Common myeloid progenitor, CD34-positive (primary cell): Measurements from ENCODE around the gene TSEN2.

Experiments
- CTCF ChIA-PET: fragments of 350-600 bp; sonication (Branson Sonifier 250); formaldehyde crosslinking; loops from one replicate; lab custom pipeline; 2021; ENCODE audit warnings: antibody characterized with exemption; lab: Charles Lee
- POLR2A ChIA-PET: fragments of 350-600 bp; sonication (Branson Sonifier 250); formaldehyde crosslinking; loops from one replicate; lab custom pipeline; 2021; ENCODE audit warnings: antibody characterized with exemption; lab: Charles Lee
- DNase-seq, 3 donors: peaks; one replicate each; pipeline versions ENCODE4 v3.0.0 to v3.0.0-alpha.2; 2013
- H3K27ac ChIP-seq, 2 experiments: 1 replicate in 1 of 2; 2 replicates in 1 of 2; pipeline ENCODE4 v1.7.0; 2013; ENCODE audit warnings: inconsistent platforms in 2 of 2, low read length in 2 of 2, mild to moderate bottlenecking in 2 of 2, low read depth in 1 of 2, moderate library complexity in 1 of 2; ENCODE audit not compliant: severe bottlenecking in 2 of 2, insufficient read depth in 1 of 2, poor library complexity in 1 of 2
- H3K27me3 ChIP-seq, 5 experiments: replicated peaks in 2 of 5; 1 replicate in 3 of 5; 2 replicates in 2 of 5; pipeline versions ENCODE4 v1.6.1 to v1.7.0; 2013; ENCODE audit warnings: low read length in 4 of 5, mild to moderate bottlenecking in 2 of 5, moderate library complexity in 2 of 5, inconsistent platforms in 1 of 5; ENCODE audit not compliant: insufficient read depth in 5 of 5, control insufficient read depth in 4 of 5
- H3K36me3 ChIP-seq, 4 experiments: 1 replicate in 2 of 4; 2 replicates in 2 of 4; pipeline versions ENCODE4 v1.6.1 to v1.7.0; 2013; ENCODE audit warnings: low read length in 3 of 4, control low read depth in 1 of 4, mild to moderate bottlenecking in 1 of 4; ENCODE audit not compliant: control insufficient read depth in 4 of 4, insufficient read depth in 4 of 4
- H3K4me1 ChIP-seq, 4 experiments: 1 replicate in 3 of 4; 2 replicates in 1 of 4; pipeline versions ENCODE4 v1.6.1 to v1.7.1; 2013; ENCODE audit warnings: low read length in 3 of 4, mild to moderate bottlenecking in 3 of 4, control low read depth in 1 of 4, inconsistent platforms in 1 of 4, moderate library complexity in 1 of 4; ENCODE audit not compliant: control insufficient read depth in 4 of 4, insufficient read depth in 4 of 4; ENCODE audit errors: control extremely low read depth in 1 of 4
- H3K4me3 ChIP-seq, 7 experiments: 1 replicate in 4 of 7; 2 replicates in 3 of 7; pipeline versions ENCODE4 v1.5.1 to v1.7.0; 2013; ENCODE audit warnings: mild to moderate bottlenecking in 7 of 7, low read length in 6 of 7, moderate library complexity in 6 of 7, inconsistent platforms in 2 of 7, low read depth in 2 of 7, control low read depth in 1 of 7; ENCODE audit not compliant: insufficient read depth in 4 of 7, control insufficient read depth in 1 of 7; ENCODE audit errors: extremely low read depth in 1 of 7
- H3K9me3 ChIP-seq, 5 experiments: 1 replicate in 4 of 5; 2 replicates in 1 of 5; pipeline versions ENCODE4 v1.6.1 to v1.7.1; 2013; ENCODE audit warnings: low read length in 4 of 5, mild to moderate bottlenecking in 2 of 5, inconsistent platforms in 1 of 5, low read depth in 1 of 5, moderate library complexity in 1 of 5; ENCODE audit not compliant: control insufficient read depth in 4 of 5, insufficient read depth in 2 of 5; ENCODE audit errors: control extremely low read depth in 1 of 5
- WGBS: methylation state at CpG from one replicate; pipeline ENCODE4 v1.1.5; 2013; ENCODE audit not compliant: insufficient coverage; 5-methylcytosine and 5-hydroxymethylcytosine counted together

Gene TSEN2

DNA sequence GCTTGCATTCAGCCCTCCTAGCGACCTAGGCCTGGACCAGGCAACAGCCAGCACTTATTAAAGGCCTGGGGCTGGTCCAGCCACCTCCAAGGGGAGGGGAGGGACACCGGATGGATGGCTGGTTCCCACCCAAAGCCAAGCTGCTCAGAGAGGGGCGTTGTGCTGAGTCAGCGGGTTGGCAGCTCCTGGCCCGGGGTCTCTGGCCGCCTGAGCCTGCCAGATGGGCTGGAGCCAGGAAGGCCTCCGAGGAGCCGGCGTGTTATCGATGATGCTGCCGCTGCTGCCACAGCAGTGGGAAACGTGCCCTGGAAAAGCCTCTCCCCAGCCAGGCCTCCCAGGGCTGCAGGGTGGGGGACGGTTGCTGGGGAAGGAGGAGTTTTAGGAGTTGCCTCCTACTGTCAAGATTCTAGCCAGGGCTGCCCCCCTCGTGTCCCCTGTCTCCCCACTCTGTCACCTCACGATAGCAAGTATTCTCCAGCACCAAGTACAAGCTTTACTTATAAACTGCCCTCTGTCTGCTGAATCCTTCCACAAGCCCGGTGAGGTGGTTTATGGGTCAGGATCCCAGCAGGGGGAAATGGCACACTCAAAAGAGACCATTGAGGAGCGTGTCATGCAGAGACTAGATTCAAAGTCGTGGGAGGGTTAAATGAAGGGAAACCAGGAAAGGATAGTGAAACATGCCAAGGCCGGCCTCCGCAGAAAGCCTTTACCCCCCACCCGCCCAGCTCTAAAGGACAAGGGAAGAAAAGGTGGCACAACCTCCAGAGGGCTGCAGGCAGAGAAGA lies 43.2 kb upstream of the TSEN2 start:
- no peak for DNase-seq
- Histone ChIP-seq H3K27ac (no peak overlapping the region), H3K4me1 (no peaks in the 10 kb centered on the region), H3K27me3 (peaks cover 0 to 19% (median 5%) of the 10 kb centered on the region in 5 experiments), H3K4me3 (no peak overlapping the region), H3K36me3 (no peaks in the 10 kb centered on the region), H3K9me3 (no peaks in the 10 kb centered on the region)
- WGBS, result 97% methylated on average over 16 of the region's 21 CpGs
- ChIA-PET POLR2A (no interaction called here), CTCF (interaction anchor here (1.2 kb wide), 1 partner anchor 13 kb away, joined by 4 read pairs; no protein-coding TSS in a partner anchor)

DNA sequence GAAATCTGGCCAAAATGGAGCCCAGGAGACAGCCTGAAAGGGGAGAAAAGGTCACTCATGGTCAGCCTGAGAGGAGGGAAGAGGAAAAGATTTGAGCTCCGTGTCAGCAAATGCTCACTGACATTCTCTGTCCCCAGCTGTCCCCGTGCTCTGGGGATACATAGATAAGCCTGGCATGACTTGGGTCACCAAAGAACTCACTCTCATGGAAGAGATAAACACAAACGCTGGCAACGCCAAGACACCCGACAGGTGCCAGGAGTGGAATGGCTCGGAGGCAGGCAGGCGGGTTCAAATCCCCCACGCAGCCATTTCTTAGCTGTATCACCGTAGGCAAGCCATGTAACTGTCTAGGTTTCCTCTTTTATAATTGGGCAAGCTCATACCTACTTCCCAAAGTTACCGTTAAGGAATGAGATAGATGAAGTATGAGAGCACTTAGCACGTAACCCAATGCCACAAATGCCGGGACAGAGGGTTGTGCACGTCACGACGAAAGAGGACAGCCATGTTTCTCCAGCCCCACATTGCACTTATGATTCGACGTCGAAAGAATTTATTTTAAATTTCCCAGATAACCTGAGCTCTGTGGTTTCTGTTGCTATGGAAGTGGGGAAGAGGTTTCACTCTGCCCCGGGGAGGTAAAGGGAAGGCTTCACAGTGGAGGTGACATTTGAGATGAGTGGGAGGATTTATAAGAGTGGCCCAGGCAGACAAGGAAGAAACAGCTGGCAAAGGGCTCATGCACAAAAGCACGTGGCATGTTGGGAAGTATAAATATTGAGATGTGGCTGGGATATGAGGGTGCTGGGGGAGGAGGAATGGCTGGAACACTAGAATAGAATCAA lies 41.4 kb upstream of the TSEN2 start:
- Histone ChIP-seq H3K27me3 (peaks cover 0 to 14% (median 2%) of the 10 kb centered on the region in 5 experiments), H3K9me3 (no peaks in the 10 kb centered on the region), H3K4me3 (no peak overlapping the region), H3K36me3 (no peaks in the 10 kb centered on the region), H3K27ac (no peak overlapping the region), H3K4me1 (no peaks in the 10 kb centered on the region)
- ChIA-PET POLR2A (no interaction called here), CTCF (no interaction called here)
- 91% methylated on average over 19 of the region's 20 CpGs for WGBS
- no peak for DNase-seq

DNA sequence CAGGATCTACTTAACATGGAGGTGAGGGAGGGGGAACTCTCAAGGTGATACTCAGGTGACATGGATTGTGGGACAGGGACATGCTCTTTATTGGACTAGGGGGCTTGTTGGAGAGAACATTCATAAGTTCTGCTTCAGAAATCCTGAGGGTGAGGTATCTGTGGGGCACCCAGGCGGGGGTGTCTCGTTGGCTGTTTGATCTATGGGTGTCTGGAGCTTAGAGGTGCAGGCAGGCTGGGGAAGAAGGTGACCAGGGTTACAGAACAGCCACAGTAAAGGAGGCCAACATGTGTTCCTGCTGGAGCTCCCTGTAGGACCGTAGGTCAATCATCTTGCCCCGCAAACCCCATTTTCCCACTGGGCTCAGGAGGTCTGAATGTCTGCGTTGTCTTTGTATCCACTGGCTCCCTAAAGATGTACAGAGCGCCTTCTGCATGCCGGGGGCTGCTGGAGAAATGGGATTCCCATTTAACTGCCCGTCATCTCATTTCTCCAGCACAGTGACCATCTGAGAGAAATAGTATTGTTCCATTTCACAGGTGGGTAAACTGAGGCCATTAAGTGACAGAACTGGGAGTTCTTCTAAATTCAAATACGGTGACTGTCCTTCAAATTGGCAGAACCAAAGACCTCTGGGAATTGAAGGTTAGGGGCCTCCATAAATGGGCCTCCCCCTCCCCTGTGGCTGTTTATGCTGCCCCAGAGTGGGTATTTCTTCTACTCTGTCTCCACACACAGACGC lies 40.3 kb upstream of the TSEN2 start:
- CTCF ChIA-PET, result no interaction called here

DNA sequence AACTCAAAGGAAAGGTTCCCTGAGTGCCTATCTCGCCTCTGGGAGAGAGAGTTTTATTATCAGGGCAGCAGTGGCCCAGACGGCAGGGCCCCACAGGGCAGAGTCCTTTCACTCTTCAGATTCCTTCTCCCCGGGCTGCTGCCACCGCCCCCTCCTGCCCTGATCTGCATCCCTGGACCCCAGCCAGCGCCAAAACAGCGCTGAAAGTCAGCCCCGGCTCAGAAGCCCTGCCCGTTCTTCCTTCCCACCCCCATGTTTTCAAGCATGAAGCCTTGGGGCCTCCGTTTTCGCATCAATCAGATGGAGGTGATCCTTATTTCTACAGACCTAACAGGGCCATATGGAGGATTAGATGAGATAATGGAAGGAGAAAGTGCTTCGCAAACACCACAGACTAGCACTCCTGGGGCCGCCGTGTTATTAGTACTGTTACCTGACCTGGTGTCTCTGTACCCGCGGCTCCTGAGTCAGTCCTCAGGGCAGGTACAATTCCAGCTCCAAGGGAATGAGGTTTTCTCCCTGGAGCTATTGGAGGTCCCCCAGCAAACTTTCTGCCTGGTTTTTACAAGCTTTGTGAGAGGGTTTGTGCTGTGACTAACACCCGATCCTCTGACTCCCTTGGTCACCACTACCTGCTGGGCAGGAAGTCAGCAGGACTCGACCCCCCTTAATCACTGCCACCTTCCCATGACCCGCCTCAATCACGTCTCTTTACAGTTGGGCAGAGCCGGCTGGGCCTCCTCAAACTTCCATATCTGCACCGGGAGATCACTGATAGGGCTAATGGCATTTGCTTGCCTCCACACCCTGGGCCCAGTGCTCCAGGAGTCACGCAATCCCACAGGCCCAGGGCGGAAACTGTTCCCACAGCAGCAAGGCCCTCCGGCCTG lies 39.5 kb upstream of the TSEN2 start:
- ChIA-PET POLR2A (no interaction called here), CTCF (no interaction called here)
- H3K27ac ChIP-seq, result no peak overlapping the region
- H3K36me3 ChIP-seq, result no peaks in the 10 kb centered on the region
- no peak overlapping the region for H3K4me3 ChIP-seq
- H3K27me3 ChIP-seq, result peaks cover 0 to 14% (median 2%) of the 10 kb centered on the region in 5 experiments
- no peaks in the 10 kb centered on the region for H3K4me1 ChIP-seq
- H3K9me3 ChIP-seq, result no peaks in the 10 kb centered on the region
- DNase-seq, result no peak
- 84% methylated on average over 17 of the region's 24 CpGs for WGBS

More for the DNA sequence above, 40.3 kb upstream of the TSEN2 start:
- H3K36me3 ChIP-seq, result no peaks in the 10 kb centered on the region
- WGBS, result 100% methylated on average over 6 of the region's 10 CpGs
- peaks cover 0 to 14% (median 2%) of the 10 kb centered on the region in 5 experiments for H3K27me3 ChIP-seq
- POLR2A ChIA-PET, result no interaction called here
- H3K4me3 ChIP-seq, result no peak overlapping the region
- H3K4me1 ChIP-seq, result no peaks in the 10 kb centered on the region
- DNase-seq, result no peak
- H3K9me3 ChIP-seq, result no peaks in the 10 kb centered on the region
- H3K27ac ChIP-seq, result no peak overlapping the region

DNA sequence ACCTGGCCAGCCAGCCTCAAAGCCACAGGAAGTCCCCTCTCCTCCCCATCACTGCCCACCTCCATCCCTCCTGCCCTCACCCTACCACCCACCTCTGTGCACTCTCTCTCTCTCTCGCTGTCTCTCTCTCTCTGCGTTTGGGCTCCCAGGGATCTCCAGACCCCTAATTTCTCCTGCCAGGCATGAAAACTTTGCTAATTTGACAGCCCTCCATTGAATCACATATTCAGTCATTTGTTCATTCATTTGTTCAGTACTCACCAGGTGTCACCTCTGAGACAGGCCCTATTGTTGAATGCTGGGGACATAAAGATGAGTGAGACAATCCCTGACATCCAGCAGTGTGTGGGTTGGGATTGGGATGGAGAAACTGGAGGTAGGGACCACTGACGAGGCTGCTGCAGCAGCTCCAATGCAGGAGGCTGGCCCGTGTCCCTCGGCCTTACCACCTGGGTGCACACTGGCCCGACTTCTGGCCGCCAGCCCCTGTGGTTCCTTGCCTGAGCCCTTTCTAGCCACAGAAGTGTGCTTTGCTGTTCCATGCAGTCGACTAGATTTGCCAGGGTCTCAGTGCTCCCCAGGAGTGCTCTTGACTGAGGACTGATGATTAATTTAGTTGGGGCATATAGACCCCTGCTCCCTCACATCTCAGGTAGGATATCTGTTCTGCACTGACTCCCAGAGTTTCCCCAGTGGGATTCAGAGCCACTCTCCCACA lies 38.6 kb upstream of the TSEN2 start:
- WGBS, result 99% methylated on average over 7 of the region's 8 CpGs
- H3K27ac ChIP-seq, result no peak overlapping the region
- H3K9me3 ChIP-seq, result no peaks in the 10 kb centered on the region
- CTCF ChIA-PET, result no interaction called here
- POLR2A ChIA-PET, result no interaction called here
- no peaks in the 10 kb centered on the region for H3K4me1 ChIP-seq
- peaks cover 0 to 14% (median 2%) of the 10 kb centered on the region in 5 experiments for H3K27me3 ChIP-seq
- H3K36me3 ChIP-seq, result no peaks in the 10 kb centered on the region
- no peak overlapping the region for H3K4me3 ChIP-seq
- no peak for DNase-seq

DNA sequence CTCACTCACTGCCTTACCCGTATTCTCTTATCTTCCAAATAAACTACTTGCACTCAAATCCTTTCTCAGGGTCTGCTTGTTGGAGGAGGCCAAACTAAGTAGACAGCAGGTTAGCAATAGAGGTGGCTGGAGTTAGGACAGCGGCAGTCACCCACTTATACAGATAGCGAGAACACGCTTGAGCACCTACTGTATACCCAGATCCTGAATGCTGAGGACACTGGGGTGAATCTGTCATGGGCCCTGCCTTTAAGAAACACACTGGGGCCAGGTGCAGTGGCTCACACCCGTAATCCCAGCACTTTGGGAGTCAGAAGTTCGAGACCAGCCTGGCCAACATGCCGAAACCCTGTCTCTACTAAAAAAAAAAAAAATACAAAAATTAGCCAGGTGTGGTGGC lies 38.0 kb upstream of the TSEN2 start:
- ChIA-PET CTCF (no interaction called here), POLR2A (no interaction called here)
- Histone ChIP-seq H3K27ac (no peak overlapping the region), H3K36me3 (no peaks in the 10 kb centered on the region), H3K9me3 (no peaks in the 10 kb centered on the region), H3K4me3 (no peak overlapping the region), H3K27me3 (peaks cover 0 to 14% (median 2%) of the 10 kb centered on the region in 5 experiments), H3K4me1 (no peaks in the 10 kb centered on the region)
- DNase-seq, result no peak
- 100% methylated on average over 3 of the region's 7 CpGs for WGBS
